Right forelimb (tissue), 1 donor: ENCODE data around the gene BABAM2.
"Not testable (repeated sequence)": the region's sequence is repeated elsewhere in the genome, so short reads cannot be mapped to it uniquely, and the experiment has no call there.

Experiments used
- DNase-seq: peaks from one replicate; pipeline ENCODE4 v3.0.0-alpha.2; 2018

BABAM2 gene

DNA sequence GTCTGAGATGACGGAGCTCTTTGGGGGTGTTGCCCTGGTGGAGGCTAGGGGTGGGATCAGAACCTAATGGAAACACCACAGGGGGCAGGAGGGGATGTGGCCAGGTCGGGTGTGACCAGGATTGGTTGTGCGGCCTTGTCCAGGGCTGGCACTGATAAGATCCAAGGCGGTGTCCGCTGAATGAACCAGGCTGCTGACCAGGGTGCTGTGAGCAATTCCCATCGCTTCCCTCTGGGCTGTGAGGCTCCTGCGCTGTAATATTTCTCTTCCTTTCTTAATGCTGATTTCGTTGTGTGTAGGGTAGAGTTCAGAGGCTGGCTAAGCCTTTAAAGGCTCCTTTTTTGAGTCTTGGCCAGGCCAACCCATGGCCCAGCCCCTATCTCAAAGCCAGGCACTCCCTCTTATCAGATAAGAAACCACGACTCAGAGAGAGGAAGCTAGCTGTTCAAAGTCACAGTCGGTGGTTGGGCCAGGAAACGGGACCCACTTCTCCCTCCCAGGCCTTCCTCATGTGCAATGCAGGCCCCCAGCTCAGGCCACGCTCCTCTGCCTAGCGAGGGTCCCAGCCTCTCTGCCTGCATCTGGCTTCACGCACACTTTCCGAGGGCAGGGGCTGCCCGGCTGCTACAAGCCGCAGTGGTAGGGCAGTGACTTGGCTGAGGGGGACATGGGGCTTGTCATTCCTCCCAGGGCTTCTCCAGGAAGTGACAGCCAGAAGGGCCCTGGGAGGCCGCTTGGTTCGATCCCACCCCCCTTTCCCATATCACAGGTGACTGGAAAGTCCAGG, 476.2 kb downstream of the BABAM2 start:
- no peak for DNase-seq

DNA sequence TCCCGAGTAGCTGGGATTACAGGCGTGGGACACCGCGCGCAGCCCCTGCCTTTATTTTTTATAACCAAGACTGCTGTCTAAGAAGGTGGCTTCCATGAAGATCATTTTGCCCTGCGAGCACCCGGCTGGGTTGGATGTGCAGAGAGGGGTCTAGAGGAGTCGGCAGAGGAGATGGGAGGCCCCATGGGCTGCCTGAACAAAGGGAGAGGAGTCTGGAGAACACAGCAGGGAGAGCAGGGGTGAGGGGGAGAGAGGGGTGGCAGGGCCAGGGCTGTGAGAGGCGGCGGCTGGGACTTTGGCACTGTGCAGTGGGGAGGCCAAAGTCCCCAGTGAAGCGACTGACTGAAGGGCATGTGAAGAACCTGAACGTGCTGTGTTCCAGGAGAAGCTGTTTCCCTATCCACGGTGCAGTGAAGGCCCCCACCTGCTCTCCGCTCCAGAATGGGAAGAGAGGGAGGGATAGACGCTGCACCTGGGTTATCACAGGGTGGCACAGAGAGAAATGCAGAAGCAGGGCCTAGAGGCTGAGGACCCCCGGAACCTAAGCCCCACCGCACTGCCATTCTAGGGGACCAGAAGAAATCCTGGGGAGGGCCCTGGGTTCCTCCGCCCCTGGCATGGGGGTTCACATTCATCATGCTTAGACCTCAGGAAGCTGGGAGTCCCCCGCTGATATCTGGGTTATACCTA, 477.3 kb downstream of the BABAM2 start:
- DNase-seq, result no peak

DNA sequence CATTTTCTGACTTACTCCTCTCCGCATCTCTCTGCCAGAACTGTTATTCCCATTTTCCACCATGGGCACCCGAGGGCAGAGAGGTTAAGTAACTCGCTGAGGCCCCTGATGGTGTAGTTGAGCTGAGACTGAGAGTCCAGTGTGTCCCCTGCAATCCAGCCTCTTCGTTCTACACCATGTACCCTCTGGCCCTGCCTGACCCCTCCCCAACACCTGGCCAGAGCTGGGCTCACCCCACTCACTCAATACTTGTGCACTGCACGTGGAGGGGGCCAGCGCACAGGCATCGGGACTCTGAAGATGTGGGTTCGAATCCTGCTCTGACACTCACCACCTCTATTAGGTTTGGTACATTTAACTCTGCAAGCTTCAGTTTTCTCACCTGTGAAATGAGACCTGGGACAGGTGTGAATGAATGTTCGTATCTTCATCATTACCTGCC, 477.8 kb downstream of the BABAM2 start:
- DNase-seq, result no peak

DNA sequence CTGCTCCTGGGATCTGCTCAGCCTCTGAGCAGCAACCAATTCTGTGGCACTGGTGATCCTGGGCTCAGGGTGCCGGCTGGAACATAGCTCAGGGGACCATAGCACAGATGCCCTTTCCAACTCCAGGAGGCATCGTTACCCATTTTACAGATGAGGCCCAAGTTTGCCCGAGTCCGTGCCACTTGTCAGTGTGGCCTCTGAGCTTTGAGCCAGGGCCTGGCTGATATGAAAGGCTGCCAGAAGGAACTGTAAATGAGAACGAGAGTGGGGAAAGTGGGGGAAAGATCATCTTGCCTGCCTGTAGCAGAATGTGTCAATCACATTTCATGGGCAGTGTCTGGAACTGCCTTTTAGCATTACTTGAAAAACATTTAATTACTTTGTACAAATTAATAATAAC, 478.8 kb downstream of the BABAM2 start:
- DNase-seq, result no peak

DNA sequence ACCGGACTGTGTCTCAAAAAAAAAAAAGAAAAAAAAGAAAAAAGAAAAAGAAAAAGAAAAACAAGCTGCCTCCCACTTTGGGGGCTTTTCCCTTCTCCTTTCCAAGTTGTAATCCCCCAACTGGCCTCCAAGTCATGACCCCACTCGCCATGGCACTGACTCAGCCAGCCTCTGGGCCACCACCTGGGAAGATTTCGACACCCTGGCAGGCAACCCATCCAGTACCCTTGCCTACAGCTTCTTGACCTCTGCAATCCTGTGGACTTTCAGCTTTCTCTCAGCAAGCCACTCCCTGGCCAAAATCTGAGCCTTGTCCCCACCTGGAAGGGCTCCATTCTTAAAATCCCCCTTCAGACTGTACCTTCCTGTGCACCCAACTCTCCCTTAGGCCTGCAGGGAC, 479.8 kb downstream of the BABAM2 start:
- no peak for DNase-seq

DNA sequence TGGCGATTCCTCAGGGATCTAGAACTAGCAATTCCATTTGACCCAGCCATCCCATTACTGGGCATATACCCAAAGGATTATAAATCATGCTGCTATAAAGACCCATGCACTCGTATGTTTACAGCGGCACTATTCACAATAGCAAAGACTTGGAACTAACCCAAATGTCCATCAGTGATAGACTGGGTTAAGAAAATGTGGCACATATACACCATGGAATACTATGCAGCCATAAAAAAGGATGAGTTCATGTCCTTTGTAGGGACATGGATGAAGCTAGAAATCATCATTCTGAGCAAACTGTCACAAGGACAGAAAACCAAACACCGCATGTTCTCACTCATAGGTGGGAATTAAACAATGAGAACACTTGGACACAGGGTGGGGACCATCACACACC, 481.2 kb downstream of the BABAM2 start:
- not testable (repeated sequence) for DNase-seq

DNA sequence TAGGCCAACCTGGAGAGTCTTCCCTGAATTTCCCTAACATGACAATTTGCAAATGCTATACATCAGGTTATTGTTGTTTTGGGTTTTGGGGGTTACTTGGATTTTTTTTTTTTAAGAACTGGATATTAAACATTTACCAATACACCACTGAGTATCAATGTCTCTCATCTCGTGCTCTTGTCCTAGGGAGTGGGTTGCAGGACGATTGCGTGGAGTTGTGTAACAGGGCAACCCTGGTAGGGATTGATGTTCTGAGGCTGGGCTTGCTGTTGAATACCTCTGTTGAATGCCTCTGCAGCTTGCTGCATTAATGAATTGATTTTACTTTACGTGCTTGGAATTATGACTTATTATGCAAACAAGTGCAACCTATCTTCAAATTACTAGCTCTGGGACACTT, 483.3 kb downstream of the BABAM2 start:
- no peak for DNase-seq

DNA sequence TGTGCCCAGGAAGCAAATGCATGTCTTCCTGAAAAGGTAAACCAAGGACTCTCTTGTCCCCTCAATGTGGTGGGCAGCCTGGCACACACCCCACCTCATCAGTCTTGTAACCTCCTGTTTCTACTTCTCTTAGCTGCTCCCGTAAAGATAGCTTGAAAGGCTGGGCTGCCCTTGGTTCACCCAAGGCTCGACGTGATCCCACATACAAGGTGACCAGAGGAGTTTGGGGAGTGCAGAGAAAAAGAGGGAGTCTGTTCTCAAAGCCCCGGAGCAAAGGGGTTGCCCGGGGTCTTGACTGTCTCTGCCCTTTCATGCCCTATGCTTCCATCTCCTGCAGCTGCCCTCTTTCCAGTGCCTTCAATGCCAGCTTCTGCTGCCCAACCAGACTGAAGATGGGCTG, 483.8 kb downstream of the BABAM2 start:
- DNase-seq, result no peak

DNA sequence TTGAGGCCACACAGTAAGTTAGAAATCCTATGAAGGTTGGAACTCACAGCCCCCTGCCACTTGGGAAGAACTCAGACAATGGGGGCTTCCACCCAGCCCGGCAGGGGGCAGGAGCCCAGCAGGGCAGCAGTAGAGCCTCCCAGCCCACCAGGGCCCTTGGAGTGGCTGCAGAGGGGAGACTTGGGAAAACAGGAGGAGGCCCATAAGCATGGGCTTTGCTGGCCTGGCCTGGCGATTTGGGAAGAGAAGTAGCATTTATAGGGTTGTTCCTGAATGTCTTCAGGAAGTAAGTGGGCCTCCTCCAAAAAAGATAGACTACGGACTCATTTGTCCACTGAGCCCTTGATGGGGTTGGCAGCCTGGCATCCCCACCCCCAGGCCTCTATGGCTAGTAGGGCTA, 484.7 kb downstream of the BABAM2 start:
- no peak for DNase-seq

DNA sequence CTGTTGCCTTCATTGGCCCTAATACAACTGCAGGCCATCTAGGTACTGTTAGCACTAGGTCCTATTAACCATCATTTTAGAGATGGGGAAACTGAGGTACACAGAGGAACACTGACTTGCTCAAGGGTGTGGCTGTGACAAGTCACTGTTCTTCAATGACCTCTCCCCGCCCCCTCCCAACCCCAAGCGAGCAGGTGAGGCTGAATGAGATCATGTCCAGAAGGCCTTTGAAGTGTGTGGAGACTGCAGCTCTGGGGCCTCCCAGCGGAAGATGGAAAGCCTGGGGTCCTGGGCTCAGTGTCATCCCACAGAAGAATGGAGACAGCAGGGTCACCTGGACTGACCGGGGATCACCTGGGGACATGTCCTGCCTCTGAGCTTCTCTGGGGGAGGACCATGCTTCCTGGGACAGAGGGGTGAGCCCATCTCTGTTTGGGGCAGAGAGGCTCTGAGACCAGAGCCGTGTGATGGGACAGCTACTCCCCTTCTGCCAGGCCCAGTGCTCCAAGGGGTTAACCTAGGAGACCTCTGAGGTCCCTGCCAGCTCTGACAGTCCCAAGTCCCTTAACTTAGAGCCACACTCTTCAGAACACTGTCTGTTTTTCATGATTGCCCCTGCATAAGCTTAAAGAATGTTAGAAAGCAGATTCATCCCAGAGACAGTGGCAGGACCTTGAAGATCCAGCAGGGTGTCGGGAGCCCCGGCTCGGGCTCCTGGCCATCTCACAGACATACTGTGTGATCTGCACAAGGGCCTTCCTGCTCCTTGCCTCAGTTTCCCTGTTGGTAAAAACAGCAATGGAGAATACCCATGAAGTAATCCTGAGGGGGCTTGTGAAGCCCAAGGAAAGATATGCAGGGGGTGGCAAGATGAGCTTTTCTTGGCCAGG, 485.5 kb downstream of the BABAM2 start:
- DNase-seq, result no peak

DNA sequence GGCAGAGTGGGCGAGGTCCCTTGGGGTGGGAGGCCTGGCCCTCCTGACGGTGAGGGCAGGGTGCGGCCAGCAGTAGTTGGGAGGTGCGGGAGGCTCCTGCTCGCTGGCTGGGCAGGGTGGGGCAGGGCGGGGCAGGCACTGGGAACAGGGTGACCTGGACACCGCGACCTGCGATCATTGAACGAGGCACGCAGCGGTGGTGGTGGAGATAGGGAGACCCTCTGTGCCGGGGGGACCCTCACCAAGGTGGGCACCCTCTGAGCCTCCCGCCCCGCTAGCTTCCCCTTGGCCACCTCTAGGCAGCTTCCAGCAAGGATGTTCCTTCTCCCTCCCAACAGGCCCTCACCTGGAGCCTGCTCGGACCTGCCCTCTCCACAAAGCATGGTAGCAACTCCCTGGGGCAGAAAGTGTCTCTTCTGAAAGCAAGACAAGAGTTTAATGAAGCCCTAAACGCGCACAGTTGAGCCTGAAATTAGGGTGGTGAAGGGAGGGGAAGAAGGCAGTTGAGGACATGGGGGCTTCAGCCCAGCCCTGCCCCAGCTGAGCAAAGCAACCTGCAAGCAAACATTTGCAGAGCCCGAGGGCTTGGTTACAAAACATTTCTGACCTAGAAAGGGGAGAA, 486.8 kb downstream of the BABAM2 start:
- DNase-seq, result no peak

DNA sequence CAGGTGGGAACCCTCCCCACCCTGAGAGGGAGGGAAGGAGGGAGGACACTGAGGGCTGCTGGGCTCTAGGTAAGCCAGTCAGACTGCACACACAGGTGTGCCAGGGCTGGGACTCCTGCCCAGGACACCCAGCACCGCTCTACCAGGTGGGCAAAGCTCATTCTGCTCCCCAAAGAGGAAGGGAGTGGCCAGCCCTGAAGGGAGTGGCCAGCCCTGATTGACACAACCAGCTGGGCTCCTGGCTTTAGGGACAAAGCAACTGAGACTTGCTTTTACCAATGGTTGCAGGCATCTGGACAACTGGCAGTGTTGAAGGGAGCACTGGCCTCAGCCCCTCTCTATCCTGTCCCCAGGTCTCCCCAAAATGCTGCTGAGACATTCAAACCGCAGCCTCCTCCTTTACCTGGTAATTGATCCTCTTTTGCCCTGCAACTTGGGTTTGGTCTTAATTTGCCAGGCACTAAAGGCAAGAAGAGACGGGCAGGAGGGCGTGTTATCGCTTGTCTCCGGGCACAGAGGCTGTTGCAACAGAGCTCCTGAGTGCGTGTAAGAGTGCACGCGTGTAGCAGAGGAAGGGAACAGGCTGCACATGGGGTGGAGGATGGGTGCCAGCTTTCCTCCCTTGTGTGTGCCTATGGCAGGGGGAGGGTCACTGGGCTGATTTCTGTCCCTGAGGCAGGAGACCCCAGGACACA, 487.6 kb downstream of the BABAM2 start:
- no peak for DNase-seq

DNA sequence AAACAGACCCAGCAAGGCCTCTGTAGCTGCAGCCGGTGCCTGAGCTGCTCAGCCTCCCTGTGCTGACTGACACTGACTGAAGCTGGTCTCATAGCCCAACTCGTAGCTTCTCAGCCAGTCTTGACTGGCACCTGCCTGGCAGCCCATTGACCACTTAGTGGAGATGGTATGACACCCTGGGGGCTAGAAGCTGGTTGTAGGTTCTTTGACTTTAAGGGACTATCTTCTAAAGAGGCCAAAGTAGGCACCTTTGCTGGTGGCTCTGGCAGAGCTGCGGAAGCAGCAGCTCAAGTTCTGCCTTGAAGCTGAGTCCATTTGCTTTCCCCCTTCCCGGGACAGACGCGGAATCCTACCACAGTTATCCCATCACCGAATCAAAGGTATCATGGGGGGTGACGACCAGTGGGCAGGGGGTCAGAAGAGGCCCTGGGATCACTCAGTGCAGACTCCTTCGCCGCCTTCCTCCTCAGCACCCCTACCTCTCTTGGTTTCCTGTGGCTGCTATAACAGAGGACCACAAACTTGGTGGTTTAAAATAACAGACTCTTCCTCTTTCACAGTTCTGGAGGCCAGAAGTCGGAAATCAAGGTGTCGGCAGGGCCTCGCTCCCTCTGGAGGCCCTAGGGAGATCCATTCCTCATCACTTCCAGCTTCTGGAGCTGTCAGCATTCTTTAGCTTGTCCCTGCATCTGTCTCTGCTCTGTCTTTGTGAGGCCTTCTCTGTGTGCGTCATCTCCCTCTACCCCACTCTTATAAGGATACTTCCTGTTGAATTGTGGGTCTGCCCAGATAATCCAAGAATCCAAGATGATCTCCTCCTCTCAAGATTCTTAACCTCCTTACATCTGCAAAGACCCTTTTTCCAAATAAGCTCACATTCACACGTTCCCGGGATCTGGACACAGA, 488.4 kb downstream of the BABAM2 start:
- DNase-seq, result no peak

DNA sequence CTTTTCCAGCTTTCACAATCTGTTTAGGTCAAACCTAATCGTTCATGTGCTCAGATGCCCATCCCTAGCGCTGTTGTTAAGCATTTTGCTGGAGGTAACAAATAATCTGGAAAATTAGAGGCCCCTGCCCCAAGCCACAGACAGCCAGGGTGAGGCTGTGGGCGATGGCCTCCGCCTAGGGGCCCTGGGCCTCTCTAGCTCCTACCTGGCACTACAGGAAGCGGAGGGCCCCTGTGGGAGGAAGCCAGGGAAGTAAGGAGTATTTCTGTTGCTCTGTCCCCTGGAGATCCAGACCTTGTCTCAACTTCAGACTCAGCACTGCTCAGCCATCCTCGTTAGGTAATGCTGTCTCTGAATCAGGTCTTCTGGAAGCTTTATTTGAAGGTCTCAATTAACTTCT, 489.7 kb downstream of the BABAM2 start:
- DNase-seq, result no peak

DNA sequence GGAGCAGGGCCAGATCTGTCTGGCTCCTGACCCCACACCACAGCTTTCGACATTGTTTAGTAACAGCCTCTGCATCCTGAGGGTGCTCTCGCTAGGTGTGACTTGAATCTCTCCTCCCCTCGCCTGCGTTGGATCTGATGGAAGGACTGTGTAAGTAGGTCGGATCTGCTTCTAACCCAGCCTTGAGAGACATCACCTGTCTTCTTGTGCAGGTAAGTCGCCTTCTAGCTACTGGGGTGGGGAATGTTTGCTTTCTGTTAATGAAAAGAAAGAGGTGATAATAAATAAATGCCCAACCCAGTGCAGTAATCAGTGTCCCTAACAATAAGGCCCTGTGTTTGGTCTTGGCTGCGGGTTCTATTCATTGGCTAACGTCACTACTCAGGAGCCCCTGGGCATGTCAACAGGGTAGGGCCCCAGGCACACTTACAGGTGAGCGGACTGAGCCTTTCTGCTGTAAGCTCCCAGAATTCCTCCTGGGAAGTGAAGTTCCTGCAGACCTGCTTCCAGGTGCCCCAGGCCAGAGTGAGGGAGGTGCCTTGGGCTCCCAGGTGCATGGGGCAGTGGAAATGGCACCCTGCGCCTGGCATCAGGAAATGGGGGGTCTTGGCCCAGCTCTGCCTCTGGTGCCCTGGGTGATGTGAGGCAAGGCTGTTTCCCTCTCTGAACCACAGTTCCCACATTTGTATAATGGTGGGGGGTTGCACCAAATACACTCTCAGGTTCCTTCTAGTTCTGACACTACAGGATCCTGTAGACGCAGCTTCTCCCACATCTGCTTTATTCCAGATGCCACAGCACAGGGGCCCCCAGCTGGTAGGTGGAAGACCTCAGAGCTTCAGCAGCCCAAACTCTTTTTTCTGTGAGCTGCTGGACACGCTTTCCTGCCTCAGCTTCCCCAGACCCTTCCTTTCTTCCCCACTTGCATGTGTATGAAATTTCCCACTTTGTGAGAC, 491.0 kb downstream of the BABAM2 start:
- no peak for DNase-seq

DNA sequence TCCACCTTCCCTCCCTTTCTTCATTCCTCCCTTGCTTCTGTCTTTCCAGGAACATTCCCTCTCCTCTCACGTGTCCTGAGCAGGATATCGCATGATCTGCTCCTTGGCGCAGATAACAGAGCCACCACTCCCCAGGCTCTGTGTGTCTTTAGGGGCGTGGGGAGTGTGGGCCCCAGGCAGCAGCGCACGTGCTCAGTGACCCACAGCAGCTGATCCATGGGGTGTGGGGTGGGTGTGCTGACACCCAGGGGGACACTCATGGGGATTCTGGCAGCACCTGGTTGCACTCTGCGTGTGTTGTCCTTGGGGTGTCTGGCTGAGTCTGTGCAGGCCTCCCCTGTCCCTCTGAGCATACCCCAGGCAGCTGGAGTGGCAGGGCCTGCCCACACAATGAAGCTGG, 492.2 kb downstream of the BABAM2 start:
- DNase-seq, result no peak

DNA sequence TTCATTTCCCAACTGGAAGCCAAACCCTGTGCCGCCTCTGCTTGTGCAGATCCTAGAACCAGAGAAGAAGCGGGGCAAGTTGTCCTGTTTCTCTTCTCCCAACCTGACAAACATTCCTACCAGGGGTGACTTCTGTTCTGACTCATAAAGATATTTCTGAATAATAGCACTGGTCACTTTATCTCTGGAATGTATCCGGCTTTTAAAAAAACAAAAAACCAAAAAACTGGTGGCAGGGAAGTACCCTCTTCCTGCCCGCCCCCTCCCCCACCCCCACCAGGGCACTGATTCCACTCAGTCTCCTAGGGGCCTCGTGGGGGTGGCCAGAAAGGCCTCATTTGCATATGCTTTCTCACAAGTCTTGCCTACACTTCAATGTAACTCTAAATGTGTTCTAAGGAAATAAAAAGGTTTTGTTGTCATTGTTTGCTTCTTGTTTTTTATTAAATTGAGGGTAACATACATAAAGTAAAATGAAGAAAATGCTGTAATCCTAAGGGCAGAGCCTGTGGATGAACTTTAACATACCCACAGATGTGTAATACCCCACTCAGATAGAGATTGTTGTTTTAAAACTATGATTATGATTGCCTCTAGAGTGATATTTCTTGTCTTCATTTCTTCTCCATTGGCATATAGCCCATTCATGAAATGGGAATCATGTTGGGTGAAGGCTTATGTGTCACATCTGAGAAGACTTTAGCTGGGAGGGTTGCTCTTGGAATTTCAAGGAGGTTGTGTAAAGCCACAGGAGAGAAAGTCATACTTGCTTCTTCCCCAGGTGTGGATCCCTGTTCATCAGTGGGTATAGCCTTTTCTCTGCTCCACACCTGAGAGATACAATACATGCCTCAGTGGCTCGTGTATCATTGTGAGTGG, 496.8 kb downstream of the BABAM2 start:
- DNase-seq, result no peak
